Pulmonary artery endothelial cell (primary cell): ENCODE measurements around the gene PROSER3. TPM values are rescaled to one million over a fixed set of nuclear protein-coding genes. Genes with fewer than 3 reads are reported as not detected.
"Not testable (repeated sequence)": the region's sequence is repeated elsewhere in the genome, so short reads cannot be mapped to it uniquely, and the experiment has no call there.

Experiments used
- DNase-seq: peaks from one replicate; pipeline ENCODE4 v3.0.0-alpha.2; 2011; ENCODE audit warnings: low read depth, low spot score
- total RNA-seq: library from RNA; depleted of rRNA; stranded (reverse); fragments of >200 nt; gene quantifications from 2 replicates; pipeline ENCODE4 v1.2.3, GENCODE V29; 2014

PROSER3 gene
- total RNA-seq, 1 donor from 2014 or later, result 3.8 TPM

DNA sequence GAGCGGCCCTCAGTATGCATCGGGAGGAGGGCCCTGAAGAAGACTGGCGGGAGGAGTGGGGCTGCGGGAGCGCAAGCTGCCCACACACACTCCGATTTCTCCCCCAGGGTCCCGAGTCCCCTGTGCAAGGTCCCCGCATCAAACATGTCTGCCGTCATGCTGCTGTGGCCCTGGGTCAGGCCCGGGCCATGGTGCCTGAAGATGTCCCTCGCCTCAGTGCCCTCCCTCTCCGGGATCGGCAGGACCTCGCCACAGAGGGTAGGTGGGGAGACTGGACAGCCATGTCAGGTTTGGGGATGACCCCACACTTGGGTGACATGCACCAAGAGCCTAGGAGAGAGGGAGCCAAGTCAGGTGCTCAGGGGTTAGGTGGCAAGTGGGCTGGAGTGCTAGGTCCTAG lies 35.5 kb upstream of the PROSER3 start:
- no peak for DNase-seq

DNA sequence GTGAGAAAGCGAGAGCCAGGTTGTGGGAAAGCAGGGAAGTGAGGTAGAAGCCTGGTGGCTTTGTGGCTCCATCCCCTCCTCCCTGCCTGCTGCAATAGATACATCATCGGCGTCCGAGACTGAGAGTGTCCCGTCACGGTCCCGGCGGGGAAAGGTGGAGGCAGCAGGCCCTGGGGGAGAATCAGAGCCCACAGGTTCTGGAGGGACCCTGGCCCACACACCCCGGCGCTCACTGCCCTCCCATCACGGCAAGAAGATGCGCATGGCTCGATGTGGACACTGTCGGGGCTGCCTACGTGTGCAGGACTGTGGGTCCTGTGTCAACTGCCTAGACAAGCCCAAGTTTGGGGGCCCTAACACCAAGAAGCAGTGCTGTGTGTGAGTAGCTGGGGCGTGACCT lies 35.1 kb upstream of the PROSER3 start:
- DNase-seq, result no peak

DNA sequence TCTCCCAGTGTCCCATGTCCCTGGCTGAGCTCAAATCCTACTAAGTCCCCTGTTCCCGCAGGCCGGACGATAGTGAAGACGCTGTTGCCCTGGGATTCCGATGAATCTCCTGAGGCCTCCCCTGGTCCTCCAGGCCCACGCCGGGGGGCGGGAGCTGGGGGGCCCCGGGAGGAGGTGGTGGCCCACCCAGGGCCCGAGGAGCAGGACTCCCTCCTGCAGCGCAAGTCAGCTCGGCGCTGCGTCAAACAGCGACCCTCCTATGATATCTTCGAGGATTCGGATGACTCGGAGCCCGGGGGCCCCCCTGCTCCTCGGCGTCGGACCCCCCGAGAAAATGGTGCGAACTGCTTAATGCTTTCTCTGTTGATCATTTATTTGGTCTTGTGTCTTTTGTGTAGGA lies 34.3 kb upstream of the PROSER3 start:
- DNase-seq, result no peak

DNA sequence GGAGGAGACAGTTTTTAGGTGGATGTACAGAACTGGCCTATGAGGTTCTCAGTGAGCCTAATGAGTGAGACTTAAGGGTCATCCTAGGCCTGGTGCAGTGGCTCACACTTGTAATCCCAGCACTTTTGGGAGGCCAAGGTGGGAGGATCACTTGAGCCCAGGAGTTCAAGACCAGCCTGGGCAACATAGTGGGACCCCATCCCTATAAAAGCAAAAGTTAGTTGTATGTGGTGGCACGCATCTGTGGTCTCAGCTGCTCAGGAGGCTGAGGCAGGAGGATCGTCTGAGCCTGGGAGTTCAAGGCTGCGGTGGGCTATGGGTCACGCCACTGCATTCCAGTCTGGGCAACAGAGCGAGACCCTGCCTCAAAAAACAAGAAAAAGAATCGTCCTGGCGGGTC lies 33.8 kb upstream of the PROSER3 start:
- DNase-seq, result not testable (repeated sequence)

DNA sequence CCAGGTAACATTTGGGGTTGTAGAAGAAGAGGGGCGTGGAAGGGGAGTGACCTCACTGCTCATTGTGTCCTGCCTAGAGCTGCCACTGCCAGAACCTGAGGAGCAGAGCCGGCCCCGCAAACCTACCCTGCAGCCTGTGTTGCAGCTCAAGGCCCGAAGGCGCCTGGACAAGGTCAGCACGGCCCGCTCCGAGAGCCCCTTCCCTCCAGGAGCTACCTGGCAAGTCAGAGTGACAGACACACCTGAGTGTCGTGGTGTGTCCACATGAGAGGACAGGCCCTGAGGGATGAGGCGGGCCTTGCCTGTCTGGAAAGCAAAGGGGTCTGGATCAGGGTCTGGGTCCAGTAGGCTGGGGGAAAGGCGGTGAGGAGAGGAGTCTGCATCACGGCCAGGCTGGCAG lies 33.4 kb upstream of the PROSER3 start:
- DNase-seq, result no peak

DNA sequence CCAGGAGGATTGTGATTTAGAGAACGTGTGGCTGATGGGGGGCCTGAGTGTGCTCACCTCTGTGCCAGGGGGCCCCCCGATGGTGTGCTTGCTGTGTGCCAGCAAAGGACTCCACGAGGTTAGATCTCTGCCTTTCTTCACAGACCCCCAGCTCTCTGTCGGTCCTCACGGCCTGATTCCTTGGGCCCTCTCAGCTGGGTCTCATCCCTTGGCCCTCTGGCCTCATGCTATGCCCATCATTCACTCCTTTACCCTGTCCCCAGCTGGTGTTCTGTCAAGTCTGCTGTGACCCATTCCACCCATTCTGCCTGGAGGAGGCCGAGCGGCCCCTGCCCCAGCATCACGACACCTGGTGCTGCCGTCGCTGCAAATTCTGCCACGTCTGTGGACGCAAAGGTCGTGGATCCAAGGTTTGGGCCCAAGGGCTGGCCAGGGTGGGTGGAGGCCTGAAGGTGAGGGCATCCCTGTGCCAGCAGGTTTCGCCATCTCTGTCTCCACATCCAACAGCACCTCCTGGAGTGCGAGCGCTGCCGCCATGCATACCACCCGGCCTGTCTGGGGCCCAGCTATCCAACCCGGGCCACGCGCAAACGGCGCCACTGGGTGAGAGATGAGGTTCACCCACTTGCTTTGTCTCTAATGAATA lies 32.6 kb upstream of the PROSER3 start:
- DNase-seq, result no peak

DNA sequence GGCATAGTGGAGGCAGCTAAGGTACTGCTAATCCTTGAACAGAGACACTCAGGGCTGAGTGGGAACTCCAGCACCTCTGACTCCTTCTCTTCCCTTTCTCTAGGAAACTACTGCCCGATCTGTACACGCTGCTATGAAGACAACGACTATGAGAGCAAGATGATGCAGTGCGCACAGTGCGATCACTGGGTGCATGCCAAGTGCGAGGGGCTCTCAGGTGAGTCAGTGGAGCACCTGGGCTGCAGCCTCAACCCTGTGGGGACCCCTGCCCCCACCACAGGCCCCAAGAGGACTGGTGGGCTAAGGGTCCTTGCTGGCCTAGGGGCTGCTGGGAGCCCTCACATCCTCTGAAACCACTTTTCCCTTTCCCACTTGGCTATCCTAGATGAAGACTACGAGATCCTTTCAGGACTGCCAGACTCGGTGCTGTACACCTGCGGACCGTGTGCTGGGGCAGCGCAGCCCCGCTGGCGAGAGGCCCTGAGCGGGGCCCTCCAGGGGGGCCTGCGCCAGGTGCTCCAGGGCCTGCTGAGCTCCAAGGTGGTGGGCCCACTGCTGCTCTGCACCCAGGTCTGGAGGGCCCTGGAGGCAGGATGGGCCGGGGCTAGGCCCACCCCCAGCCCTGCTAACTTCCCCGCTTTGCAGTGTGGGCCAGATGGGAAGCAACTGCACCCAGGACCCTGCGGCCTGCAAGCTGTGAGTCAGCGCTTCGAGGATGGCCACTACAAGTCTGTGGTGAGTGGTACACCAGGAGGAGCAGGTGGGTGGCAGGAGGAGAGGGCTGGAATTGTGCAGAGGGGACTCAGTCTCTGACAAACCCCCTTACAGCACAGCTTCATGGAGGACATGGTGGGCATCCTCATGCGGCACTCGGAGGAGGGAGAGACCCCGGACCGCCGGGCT lies 30.7 kb upstream of the PROSER3 start:
- DNase-seq, result no peak

DNA sequence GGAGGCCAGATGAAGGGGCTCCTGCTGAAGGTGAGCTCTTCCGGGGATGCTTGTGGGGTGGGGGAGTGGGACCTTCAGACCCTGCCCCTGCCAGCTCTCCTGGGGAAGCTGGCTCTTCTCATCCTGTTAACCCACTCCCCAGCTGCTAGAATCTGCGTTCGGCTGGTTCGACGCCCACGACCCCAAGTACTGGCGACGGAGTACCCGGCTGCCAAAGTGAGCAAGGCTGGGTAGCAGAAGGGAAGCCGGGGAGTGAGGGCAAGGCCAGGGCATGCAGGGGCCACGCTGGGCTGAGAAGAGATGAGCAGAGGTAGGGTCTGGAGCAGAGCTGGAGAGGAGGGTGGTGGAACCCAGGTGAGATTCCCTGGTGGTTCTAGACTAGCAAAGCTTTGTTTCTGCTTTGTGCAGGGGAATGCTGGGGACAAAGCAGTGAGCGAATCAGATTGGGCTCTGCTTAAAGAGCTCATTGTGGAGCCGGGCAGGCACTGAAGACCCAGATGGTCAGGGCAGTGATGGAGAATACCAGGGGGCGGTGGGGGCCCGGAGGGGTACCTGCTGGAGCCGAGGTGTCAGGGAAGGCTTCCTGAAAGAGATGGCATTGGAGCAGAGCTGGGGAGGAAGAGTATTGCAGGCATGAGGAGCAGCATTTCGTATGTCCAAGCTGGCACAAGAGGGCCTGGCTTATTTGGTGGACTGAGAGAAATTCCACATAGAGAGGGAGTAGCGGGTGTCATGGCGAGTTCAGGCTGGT lies 29.8 kb upstream of the PROSER3 start:
- DNase-seq, result no peak

DNA sequence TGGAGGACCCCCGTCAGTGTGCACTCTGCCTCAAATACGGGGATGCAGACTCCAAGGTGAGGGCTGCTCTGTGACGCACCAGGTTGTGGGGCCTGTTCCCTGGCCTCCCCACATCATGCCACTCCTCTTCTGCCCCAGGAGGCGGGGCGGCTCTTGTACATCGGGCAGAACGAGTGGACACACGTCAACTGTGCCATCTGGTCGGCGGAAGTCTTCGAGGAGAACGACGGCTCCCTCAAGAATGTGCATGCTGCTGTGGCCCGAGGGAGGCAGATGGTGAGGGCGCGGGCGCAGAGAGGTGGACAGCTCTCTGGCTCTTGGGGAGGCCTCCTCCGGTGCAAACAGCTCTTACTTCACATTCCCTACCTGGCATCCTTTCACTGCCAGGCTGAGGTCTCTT lies 29.0 kb upstream of the PROSER3 start:
- DNase-seq, result no peak

DNA sequence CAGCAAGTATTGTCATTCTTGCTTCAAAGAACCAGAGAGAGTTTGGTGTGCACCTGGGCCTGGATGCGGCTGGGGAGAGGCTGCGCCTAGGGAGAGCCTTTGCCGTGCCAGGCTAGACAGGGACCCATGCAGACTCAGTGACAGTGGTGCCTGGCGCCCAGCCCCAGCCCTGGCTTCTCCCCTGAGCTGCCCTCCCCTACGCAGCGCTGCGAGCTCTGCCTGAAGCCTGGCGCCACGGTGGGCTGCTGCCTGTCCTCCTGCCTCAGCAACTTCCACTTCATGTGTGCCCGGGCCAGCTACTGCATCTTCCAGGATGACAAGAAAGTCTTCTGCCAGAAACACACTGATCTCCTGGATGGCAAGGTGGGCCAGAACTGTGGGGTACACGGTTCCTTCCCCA lies 28.2 kb upstream of the PROSER3 start:
- no peak for DNase-seq

DNA sequence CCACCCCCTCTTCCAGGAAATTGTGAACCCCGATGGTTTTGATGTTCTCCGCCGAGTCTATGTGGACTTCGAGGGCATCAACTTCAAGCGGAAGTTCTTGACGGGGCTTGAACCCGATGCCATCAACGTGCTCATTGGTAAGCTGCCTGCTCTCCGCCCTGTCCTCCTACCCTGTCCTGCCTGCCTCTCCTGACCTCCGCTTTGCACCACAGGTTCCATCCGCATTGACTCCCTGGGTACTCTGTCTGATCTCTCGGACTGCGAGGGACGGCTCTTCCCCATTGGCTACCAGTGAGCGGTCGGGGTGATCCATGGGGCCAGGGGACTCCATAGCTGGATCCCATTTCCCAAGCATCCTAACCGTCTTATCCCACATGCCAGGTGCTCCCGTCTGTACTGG lies 27.6 kb upstream of the PROSER3 start:
- no peak for DNase-seq

DNA sequence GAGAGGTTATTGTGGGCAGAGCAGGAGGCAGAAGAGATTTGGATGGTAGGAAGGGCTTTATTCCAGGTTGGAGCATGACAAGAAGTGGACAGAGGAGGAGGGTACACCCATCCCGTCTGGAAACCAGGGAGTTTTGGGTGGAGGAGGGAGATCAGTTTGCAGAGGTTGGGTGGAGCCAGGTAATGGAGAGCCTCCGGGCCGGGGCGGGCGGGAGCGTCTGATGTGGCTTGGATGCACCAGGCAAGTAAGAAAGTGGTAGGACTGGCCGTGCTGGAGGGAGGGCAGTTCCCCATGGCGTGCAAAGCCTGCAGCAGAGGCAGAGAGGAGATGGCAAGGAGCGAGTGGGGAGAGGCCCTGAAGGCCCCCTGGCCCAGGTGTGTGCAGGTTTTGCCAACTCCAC lies 26.6 kb upstream of the PROSER3 start:
- no peak for DNase-seq

DNA sequence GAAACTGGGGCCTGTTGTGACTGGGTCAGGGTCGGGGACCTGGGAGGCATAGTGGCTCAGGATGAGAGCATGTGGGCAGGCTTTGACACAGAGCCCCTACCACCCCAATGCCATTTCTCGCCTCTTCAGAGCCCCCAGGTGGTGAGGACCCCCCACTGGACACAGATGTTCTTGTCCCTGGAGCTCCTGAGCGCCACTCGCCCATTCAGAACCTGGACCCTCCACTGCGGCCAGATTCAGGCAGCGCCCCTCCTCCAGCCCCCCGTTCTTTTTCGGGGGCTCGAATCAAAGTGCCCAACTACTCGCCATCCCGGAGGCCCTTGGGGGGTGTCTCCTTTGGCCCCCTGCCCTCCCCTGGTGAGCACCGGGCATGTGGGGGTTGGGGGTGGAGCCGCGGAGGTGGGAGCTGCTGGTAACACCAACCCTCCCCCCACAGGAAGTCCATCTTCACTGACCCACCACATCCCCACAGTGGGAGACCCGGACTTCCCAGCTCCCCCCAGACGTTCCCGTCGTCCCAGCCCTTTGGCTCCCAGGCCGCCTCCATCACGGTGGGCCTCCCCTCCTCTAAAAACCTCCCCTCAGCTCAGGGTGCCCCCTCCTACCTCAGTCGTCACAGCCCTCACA lies 26.1 kb upstream of the PROSER3 start:
- DNase-seq, result no peak

DNA sequence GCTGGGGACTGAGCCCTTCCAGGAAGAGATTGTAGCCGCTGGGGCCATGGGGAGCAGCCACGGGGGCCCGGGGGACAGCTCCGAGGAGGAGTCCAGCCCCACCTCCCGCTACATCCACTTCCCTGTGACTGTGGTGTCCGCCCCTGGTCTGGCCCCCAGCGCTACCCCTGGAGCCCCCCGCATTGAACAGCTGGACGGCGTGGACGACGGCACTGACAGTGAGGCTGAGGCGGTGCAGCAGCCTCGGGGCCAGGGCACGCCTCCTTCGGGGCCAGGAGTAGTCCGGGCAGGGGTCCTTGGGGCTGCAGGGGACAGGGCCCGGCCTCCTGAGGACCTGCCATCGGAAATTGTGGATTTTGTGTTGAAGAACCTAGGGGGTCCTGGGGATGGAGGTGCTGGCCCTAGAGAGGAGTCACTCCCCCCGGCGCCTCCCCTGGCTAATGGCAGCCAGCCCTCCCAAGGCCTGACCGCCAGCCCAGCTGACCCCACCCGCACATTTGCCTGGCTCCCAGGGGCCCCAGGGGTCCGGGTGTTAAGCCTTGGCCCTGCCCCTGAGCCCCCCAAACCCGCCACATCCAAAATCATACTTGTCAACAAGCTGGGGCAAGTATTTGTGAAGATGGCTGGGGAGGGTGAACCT lies 25.3 kb upstream of the PROSER3 start:
- DNase-seq, result no peak

DNA sequence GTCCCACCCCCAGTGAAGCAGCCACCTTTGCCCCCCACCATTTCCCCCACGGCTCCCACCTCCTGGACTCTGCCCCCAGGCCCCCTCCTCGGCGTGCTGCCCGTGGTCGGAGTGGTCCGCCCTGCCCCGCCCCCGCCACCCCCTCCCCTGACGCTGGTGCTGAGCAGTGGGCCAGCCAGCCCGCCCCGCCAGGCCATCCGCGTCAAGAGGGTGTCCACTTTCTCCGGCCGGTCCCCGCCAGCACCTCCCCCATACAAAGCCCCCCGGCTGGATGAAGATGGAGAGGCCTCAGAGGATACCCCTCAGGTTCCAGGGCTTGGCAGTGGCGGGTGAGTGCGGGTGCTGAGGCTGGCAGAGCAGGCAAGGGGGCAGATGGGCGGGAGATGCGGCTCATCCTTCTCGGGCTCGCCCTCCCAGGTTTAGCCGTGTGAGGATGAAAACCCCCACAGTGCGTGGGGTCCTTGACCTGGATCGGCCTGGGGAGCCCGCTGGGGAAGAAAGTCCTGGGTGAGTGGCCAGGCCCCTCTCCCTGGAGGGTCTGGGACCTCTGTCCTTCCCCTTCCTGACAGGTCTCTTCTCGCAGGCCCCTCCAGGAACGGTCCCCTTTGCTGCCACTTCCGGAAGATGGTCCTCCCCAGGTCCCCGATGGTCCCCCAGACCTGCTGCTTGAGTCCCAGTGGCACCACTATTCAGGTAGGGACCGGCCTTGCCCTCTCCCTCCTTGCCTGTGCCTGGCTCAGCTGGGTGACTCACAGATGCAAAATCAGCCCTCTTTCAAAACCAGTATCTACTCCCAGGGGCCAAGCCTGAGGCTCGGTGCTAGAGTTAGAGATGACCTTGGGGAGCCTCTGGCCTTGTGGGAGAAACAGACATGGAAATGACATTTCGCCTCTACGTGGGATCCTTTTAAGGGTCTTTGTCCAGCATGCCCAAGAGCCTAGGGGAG lies 24.5 kb upstream of the PROSER3 start:
- no peak for DNase-seq

DNA sequence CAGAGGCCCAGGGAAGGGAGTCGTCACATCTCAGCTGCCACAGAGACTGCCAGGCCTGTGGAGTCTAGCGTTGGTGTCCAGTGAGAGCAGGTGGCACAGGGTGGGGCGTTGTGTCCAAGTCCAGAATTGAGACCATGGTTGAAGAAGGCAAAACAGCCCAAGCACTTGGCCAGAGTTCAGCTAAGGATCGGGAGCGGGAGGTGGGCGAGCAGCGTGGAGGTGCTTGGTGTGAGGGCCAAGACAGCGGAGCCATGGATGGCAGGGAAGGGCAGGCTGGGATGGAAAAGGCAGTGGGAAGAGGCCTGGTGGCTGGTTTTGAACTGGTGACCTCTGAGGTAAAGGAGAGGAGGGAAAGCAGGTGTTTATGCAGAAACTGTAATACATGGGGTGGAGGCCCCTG lies 23.7 kb upstream of the PROSER3 start:
- DNase-seq, result no peak

DNA sequence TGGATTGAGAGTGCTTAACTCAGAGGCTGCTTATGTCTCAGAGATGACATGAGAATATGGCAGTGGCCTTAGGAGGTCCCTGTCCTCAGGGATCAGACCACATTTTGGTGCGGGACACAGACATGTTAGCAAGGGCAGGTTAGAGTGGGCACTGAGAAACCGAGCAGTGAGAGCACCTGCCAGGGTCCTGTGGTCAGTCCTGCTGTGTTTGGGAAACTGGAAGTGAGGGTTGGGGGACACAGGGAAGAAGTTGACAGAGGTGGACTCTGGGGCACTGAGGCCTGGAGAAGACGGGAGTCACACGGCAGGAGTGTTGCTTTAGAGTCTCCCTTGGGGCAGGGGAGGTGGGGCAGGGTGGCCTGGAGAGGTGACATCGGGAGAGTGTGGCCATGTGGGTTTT lies 23.1 kb upstream of the PROSER3 start:
- DNase-seq, result no peak

DNA sequence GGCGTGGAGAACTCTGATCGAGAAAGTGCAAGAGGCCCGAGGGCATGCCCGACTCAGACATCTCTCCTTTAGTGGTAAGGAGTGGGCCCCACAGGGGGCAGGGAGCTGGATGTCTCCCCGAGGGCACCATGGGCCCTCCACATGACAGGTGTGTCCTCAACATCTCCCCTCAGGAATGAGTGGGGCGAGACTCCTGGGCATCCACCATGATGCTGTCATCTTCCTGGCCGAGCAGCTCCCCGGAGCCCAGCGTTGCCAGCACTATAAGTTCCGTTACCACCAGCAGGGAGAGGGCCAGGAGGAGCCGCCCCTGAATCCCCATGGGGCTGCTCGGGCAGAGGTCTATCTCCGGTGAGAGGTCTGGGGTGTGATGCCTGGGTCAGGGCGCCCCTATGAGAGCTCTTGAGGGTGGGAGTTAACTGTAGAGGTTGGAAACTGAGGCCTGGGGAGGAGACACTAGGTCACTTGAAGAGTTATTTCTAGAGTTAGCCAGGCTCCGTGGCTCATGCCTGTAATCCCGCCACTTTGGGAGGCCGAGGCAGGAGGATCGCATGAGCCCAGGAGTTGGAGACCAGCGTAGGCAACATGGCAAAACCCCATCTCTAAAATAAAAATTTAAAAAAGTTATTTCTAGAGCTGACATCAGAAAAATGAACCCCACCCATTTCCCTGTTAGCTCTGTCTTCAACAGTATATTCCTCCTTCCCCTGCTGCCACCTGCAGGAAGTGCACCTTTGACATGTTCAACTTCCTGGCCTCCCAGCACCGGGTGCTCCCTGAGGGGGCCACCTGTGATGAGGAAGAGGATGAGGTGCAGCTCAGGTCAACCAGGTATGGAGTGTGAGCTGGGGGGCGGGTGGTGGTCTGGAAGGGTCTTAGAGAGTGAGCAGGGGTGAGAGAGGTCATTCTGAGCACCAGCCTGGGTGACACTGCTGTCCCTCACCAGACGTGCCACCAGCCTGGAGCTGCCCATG lies 20.8 kb upstream of the PROSER3 start:
- DNase-seq, result no peak
